Fibroblast of skin of right quadriceps (primary cell): Measurements from ENCODE around the gene CARD9.
"Not testable (repeated sequence)": the region's sequence is repeated elsewhere in the genome, so short reads cannot be mapped to it uniquely, and the experiment has no call there.

Experiments used
- DNase-seq: peaks from one replicate; pipeline ENCODE4 v3.0.0-alpha.2; 2013

The CARD9 gene

GRCh38 chr9:136361754-136362449, 11.6 kb downstream of the CARD9 start:
- DNase-seq = no peak

- no peak for DNase-seq
Measured at GRCh38 chr9:136361047-136361753, 12.3 kb downstream of the CARD9 start.

GRCh38 chr9:136359774-136360718, 13.4 kb downstream of the CARD9 start:
- no peak for DNase-seq

GRCh38 chr9:136358888-136359287, 14.6 kb downstream of the CARD9 start:
- DNase-seq = no peak

- no peak for DNase-seq
Measured at GRCh38 chr9:136358016-136358415, 15.5 kb downstream of the CARD9 start.

- DNase-seq = no peak
Measured at GRCh38 chr9:136357202-136357725, 16.2 kb downstream of the CARD9 start.

GRCh38 chr9:136355616-136356557, 17.6 kb downstream of the CARD9 start:
- no peak for DNase-seq

- no peak for DNase-seq
Measured at GRCh38 chr9:136354592-136355085, 18.8 kb downstream of the CARD9 start.

- DNase-seq = no peak
Measured at GRCh38 chr9:136353757-136354488, 19.5 kb downstream of the CARD9 start.

- DNase-seq = no peak
Measured at GRCh38 chr9:136353088-136353487, 20.4 kb downstream of the CARD9 start.

GRCh38 chr9:136352682-136353081, 20.8 kb downstream of the CARD9 start:
- DNase-seq = no peak

GRCh38 chr9:136351868-136352267, 21.6 kb downstream of the CARD9 start:
- DNase-seq = not testable (repeated sequence)

GRCh38 chr9:136351252-136351800, 22.1 kb downstream of the CARD9 start:
- no peak for DNase-seq

- no peak for DNase-seq
Measured at GRCh38 chr9:136349546-136349945, 23.9 kb downstream of the CARD9 start.

- DNase-seq = no peak
Measured at GRCh38 chr9:136348691-136349090, 24.8 kb downstream of the CARD9 start.

- DNase-seq = no peak
Measured at GRCh38 chr9:136347472-136348256, 25.8 kb downstream of the CARD9 start.

GRCh38 chr9:136346927-136347465, 26.5 kb downstream of the CARD9 start:
- no peak for DNase-seq

GRCh38 chr9:136346157-136346481, 27.4 kb downstream of the CARD9 start:
- no peak for DNase-seq

- DNase-seq = no peak
Measured at GRCh38 chr9:136345281-136346156, 27.9 kb downstream of the CARD9 start.
